ENCODE data around the gene DCLK2. TPM values are rescaled to one million over a fixed set of nuclear protein-coding genes. Genes with fewer than 3 reads are reported as not detected.
A peak's percentile ranks its signal among the peaks of the same experiment; 100 is the strongest.
"Not testable (repeated sequence)": the region's sequence is repeated elsewhere in the genome, so short reads cannot be mapped to it uniquely, and the experiment has no call there.

DCLK2 gene
- total RNA-seq, 1 experiment from 2014 or later, result 29.7 TPM

DNA sequence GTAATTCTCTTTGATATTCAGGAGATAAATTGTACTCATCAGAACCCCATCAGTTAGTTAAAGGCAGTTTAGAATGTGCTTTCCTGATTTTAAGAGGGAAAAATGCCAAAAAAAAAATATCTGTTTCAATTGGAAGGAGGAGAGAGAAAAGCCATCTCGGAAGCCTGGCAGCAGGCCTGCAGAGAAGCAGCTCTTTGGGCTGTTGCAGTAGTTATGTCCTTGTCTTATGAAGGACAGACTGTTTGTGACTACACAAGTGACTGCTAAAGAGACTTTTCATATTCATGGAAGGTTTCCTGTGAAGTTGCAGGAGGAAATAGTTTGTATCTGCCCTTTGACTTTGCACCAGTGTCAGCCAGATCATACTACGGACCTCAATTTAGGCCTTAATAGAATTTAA lies 88.8 kb downstream of the DCLK2 start:
- in situ Hi-C loops (cut with HindIII; ENCODE audit: low pct_unique_long_range_greater_than_20kb, low sequenced_read_pairs), result no loop called here
- no peak for DNase-seq (ENCODE audit: low read depth)

DNA sequence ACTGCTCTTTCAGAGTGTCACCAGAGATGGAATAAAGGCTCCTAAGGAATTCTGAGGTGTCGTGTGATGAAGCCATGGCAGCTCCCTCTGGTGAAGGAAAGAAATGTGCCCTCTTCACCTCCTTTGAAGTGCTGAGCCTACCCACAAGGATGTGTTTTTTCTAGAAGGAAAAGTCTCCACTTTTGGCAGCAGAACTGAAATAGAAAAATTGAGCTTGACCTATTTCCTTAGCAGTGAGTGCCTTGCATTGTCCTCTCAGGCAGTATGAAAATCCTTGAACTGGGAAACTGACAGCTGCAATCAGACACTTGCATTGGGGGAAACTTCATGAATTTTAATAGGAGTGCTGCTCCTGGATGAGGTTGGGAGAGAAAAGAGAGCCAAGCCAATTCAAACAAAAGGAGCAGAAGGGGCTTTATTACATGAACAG lies 95.2 kb downstream of the DCLK2 start:
- in situ Hi-C loops (cut with HindIII; ENCODE audit: low pct_unique_long_range_greater_than_20kb, low sequenced_read_pairs), result no loop called here
- no peak for DNase-seq (ENCODE audit: low read depth)

DNA sequence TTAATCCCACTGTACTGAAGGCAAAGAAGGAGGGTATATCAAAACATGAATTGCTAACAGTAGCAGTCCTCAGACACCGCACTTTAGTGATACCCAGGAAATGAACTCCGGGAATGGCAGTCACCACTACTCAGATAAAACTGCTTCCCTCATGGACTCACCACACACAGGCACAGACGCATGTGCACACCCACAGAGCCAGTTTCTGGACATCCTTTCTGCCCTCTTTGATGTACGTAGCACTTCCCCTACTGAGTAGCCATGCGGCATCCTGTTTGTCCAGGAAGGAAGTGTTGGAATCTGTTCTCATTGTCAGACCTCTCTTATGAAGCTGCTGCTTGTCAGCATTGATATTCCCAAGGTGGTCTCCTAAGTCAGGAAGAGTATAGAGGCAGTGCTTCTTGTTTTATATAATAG lies 95.7 kb downstream of the DCLK2 start:
- no peak for DNase-seq (ENCODE audit: low read depth)
- in situ Hi-C loops (cut with HindIII; ENCODE audit: low pct_unique_long_range_greater_than_20kb, low sequenced_read_pairs), result no loop called here

DNA sequence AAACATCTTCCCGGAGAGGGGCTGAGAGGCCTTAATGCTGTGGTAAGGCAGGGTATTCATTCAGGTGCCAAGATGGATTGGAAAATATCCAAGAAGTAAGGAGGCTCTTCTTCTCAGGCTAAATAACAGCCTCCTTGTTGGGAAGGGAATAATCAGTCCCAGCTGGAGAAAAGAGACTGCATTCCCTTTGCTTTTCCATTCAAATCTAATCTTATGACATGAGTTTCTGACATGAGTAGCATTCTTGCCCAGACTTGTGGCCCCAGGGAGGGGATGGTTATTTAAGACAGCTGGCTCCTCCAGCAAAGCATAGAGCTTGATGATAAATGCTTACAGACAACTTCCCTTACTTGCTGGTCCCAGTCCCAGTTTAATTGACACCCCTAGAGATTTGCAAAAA lies 98.3 kb downstream of the DCLK2 start:
- in situ Hi-C loops (cut with HindIII; ENCODE audit: low pct_unique_long_range_greater_than_20kb, low sequenced_read_pairs), result no loop called here
- DNase-seq (ENCODE audit: low read depth), result no peak

DNA sequence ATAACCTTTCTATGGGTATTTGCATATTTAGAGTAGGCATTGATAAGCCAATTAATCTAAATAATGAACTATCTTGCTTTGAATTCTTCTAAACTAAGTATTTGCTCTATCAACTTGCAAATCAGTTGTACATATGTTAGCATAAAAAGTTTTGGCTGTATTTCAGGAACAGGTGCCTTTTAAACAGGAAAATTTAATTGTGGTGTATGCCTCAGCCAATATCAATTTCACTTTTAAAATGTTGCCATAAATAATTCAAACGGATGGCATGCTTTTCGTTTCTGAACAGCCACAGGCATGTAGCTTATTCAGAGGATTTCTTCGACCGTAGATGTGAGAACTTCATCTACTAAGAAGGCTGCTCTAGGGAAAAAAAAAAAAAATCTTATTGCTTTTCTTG lies 99.9 kb downstream of the DCLK2 start:
- DNase-seq (ENCODE audit: low read depth), result no peak
- in situ Hi-C loops (cut with HindIII; ENCODE audit: low pct_unique_long_range_greater_than_20kb, low sequenced_read_pairs), result no loop called here

DNA sequence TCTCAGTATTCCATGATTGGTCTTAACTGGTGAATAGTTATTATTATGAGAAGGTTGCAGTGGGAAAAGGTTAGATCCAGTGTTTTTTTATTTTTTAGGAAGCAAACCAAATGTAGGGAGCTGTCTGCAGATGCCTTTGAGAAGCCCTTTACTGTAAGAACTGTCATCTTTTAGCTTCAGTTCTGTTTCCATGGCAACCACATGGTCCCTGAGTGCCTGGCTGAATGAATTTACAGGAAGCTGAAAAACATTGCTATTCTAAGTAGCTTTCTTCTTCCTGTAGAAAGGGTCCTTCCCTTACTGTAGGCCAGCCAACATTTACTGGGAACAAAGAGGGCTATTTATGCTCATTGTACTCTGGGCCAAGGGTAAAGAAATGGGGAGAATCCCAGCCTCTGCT lies 103.3 kb downstream of the DCLK2 start:
- in situ Hi-C loops (cut with HindIII; ENCODE audit: low pct_unique_long_range_greater_than_20kb, low sequenced_read_pairs), result no loop called here

DNA sequence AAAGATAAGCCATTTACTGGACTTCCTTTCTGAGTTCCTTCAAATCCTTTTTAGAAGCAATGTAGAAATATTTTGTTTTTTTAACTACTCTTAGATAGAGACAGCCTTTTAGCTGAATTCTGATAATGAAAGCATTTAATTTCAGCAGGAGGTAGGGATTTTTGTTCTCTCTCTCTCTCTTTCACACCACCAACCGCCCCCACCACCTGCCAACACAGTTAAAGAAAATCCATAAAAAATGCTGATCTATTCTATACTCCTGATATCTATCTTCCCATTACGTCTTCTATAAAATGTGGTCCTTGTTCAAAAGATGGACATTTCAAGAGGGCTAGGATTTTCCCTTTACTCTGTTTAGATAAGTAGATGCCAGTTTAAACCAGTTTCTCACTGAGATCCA lies 104.5 kb downstream of the DCLK2 start:
- no peak for DNase-seq (ENCODE audit: low read depth)
- in situ Hi-C loops (cut with HindIII; ENCODE audit: low pct_unique_long_range_greater_than_20kb, low sequenced_read_pairs), result no loop called here

More for the DNA sequence above, 103.3 kb downstream of the DCLK2 start:
- no peak for DNase-seq (ENCODE audit: low read depth)

DNA sequence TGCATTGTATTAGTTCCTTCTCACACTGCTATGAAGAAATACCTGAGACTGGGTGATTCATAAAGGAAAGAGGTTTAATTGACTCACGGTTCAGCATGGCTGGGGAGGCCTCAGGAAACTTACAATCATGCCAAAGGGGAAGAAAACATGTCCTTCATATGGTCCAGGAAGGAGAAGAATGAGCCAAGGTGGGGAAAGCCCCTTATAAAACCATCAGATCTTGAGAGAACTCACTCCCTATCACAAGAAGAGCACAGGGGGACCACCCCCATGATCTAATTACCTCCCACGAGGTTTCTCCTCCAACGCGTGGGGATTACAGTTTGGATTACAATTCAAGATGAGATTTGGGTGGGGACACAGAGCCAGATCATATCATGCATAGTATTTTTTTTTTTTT lies 106.8 kb downstream of the DCLK2 start:
- in situ Hi-C loops (cut with HindIII; ENCODE audit: low pct_unique_long_range_greater_than_20kb, low sequenced_read_pairs); DNase-seq (ENCODE audit: low read depth): not testable (repeated sequence)

DNA sequence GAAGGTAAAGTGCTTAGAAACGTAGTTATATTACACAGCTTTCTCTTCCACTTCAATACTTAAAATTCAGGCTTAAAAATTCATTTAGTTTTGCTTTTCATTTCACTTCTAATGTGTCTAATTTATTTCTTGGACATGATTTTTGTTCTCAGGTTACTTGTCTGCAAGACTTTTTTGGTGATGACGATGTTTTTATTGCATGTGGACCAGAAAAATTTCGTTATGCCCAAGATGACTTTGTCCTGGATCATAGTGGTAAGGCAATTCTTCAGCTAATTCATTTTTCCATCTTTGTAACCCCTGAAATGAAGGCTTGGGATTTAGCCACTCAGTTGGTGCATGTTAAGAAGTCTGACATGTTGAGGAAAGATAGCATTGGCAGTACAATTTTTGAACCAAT lies 114.7 kb downstream of the DCLK2 start:
- DNase-seq (ENCODE audit: low read depth), result no peak
- in situ Hi-C loops (cut with HindIII; ENCODE audit: low pct_unique_long_range_greater_than_20kb, low sequenced_read_pairs), result no loop called here

DNA sequence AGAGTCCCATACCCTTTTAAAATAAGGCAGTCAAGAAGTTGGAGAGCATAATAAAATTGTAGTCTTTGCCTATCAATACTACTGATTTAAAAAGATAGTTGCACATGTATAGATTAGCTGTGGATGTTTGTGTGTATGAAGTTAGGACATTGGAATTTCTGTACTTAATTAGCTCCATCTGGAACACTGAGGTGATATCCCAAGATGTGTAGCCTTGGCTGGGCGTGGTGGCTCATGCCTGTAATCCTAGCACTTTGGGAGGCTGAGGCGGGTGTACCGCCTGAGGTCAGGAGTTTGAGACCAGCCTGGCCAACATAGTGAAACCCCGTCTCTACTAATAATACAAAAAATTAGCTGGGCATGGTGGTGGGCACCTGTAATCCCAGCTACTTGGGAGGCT lies 119.0 kb downstream of the DCLK2 start:
- in situ Hi-C loops (cut with HindIII; ENCODE audit: low pct_unique_long_range_greater_than_20kb, low sequenced_read_pairs); DNase-seq (ENCODE audit: low read depth): not testable (repeated sequence)

DNA sequence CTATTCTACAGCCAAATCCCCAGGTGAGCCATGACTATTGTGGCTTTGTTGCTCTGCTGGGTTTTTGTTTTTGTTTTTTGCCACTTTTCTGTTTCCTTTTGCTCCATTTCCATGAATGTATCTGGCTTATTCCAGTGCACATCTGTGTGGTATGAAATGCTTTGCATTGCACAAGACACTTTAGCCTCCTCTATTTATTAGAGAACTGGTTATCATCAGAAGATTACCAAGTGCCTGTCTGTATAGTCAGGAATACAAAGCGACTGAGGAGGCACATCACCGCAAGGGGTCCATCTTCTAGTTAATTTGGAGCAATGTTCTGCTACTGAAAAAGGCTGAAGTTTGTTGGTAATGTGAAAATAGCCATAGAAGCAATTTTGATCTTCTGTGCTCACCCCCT lies 120.8 kb downstream of the DCLK2 start:
- in situ Hi-C loops (cut with HindIII; ENCODE audit: low pct_unique_long_range_greater_than_20kb, low sequenced_read_pairs), result no loop called here
- no peak for DNase-seq (ENCODE audit: low read depth)

DNA sequence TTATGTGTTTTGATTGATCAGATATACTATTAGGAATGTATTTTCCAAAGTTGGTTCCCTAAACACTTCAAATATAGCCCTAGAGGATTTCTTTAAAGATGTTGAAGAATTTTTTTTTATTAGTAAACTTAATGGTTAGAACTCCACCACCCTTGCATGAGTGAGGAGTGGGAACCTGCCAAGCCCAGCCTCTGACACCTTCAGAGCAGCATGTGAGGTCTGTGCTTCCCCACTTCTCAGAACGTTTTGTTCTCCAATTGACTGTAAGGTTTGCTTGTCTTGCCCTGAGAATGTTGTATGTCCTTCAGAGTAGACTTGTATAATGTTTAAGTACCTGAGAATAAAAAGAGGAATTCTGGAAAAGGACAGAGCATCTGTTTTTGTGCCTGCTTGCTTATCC lies 126.8 kb downstream of the DCLK2 start:
- no peak for DNase-seq (ENCODE audit: low read depth)
- in situ Hi-C loops (cut with HindIII; ENCODE audit: low pct_unique_long_range_greater_than_20kb, low sequenced_read_pairs), result no loop called here

DNA sequence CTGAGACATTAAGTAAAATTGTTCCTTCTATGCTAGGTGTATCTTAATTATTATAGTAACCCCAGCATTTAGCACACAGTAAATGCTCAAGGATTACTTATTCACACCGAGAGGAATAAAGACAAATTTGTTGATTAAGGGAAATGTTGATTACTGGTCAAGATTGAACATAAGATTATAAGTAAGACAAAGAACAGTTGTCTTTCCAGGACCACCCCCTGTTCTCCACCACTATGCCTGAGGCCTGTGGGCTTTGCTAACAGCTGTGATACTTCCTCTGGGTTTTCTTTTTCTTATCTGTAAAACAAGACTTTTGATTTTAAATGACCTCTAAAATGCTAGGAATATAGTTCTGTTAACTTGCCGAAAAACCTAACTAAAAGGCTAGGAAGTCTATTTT lies 128.0 kb downstream of the DCLK2 start:
- no peak for DNase-seq (ENCODE audit: low read depth)
- in situ Hi-C loops (cut with HindIII; ENCODE audit: low pct_unique_long_range_greater_than_20kb, low sequenced_read_pairs), result no loop called here

DNA sequence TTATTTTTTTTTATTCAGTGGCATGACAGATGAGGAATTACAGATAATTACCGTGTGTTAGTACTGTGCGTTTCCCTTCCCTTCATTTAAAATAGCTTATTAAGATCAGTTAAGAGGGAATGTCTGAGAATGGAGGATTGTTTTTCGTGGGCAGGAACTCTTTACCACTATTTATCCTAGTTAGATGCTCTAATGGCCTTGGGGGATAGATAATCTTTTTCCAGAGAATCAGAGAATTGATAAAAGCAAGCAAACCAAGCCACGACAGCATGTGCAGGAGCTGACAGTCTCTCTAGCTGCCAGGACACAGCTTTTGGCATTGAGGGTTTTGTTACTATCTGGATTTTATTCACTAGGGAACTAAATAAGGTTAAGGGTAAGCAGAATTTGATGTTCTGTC lies 128.7 kb downstream of the DCLK2 start:
- no peak for DNase-seq (ENCODE audit: low read depth)
- in situ Hi-C loops (cut with HindIII; ENCODE audit: low pct_unique_long_range_greater_than_20kb, low sequenced_read_pairs), result no loop called here

DNA sequence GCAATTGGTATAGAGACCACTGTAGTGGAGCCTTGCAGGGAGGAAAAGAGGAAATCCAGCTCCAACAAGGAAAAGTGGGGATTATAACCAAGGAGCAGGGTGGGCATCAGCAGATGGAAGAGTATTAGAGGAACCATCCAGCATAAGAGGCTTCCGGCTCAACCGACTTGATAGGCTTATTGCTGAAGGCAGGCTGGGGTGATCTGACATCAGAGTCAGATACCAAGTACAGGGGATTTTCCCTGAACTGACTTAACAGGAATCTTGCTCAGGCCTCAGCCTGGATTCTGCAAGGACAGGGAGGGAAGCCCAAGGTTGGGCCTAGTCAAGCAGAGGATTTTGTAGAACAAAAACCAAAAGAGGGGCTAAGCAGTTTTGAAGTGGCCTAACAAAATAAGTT lies 129.6 kb downstream of the DCLK2 start:
- in situ Hi-C loops (cut with HindIII; ENCODE audit: low pct_unique_long_range_greater_than_20kb, low sequenced_read_pairs), result no loop called here

DNA sequence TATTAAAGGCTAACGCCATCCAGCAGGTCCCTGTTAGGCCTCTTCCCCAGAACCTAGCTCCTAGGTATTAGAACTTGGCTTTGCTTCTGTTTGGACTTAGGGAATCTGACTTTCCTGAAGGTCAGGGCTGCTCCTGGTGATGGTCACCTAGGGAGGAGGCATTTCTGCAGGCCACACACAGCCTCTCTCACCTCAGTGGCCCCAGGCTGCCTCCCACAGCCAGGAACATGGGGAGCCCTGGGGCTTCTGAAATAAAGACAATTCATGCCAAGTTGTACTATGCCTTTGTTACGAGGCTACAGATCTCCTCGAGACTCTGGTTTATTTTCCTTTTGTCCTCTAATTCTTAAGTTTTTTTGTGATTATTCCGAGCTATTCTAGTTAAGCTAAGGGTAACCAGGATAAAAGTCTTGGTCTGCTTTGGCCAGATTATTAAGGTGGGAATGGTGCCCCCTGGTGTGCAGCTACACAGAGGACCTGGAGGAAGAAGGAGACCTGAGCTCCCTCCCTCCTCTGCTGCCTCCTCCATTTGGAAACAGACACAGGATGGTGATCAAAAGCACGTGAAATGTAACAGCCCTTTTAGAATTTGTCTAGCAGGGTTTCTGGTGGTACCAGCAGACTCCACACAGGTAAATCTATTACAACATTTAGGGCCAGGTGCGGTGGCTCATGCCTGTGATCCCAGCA lies 131.0 kb downstream of the DCLK2 start:
- DNase-seq (ENCODE audit: low read depth), result peak; percentile 47
- in situ Hi-C loops (cut with HindIII; ENCODE audit: low pct_unique_long_range_greater_than_20kb, low sequenced_read_pairs), result no loop called here

More for the DNA sequence above, 129.6 kb downstream of the DCLK2 start:
- no peak for DNase-seq (ENCODE audit: low read depth)

DNA sequence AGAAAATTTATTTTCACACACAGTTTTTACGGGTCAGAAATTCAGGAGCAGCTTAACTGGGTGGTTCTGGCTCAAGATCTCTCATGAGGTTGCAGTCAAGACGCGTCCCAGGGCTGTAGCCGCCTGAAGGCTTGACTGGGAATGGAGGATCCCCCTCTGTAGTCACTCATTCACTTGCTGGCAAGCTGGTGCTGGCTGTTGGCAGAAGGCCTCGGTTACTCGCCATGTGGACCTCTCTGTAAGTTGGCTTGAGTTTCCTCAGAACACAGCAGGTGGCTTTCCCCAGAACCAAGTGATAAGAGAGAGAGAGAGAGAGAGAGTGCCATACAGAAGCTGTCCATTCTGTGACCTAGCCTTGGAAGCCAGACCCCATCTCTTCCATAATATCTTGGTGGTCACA lies 132.8 kb downstream of the DCLK2 start:
- in situ Hi-C loops (cut with HindIII; ENCODE audit: low pct_unique_long_range_greater_than_20kb, low sequenced_read_pairs), result no loop called here
- no peak for DNase-seq (ENCODE audit: low read depth)

DNA sequence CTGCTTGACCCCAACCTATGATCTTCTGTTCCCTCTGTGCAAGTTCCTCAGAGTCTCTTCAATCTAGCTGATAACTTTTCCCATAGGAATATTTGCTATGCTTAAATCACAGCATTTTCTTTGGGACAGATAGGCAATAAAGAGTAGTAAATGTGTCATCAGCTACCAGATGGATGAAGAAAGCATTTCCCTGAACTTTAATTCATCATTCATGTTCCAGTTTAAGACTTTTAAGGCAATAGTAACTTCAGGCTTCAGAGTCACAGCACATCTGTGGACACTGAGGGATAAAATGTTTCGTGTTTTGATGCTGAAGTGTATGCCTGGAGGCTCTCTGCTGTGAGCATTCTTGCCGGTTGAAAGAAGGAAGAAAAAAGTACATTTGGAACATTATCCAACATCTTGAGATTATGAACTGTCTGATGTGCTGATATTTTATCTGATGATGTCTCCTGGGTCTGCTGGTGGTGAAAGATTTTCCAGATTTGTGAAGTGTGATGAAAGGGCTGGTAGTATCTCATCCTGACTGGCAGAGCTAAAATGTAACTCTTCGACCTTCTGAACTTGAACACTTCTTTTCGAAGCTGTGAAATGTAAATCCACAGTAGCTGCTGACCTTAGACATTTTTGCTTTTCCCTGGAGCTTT lies 133.7 kb downstream of the DCLK2 start:
- DNase-seq (ENCODE audit: low read depth), result no peak
- in situ Hi-C loops (cut with HindIII; ENCODE audit: low pct_unique_long_range_greater_than_20kb, low sequenced_read_pairs), result no loop called here

DNA sequence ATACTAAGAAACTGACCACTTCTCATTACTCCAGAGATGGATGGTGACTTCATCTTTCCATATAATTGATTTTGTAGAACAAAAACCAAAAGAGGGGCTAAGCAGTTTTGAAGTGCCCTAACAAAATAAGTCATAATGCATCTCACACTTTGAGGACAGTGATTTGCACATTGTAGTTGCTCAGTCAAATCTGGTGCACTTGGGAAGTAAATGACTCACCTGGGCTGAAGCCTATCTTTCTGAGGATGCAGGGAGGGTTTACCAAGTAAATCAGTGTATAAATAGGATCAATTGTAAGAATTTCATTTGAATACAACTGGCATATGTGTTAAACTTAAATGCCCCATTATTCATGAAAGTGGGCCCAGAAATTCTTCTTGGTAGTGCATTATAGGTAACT lies 134.2 kb downstream of the DCLK2 start:
- in situ Hi-C loops (cut with HindIII; ENCODE audit: low pct_unique_long_range_greater_than_20kb, low sequenced_read_pairs), result no loop called here
- DNase-seq (ENCODE audit: low read depth), result no peak

DNA sequence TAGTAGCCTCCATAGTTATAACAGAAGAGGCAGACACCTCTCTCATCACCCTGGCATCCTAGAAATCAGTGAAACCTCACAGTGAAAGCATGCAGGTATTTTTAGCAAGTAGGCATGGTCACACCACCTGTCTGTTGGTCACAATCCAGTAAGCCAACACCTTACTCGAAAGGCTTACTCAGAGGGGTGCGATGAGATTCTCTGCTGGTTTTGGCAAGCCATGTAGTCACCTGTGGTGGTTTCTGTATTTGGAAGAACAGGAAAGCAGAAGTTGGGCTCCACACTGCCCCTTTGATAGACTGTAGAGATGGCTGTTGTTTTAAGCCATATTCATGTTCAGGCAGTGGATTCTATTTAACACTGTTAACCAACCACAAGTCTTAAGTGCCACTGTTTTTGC lies 134.7 kb downstream of the DCLK2 start:
- no peak for DNase-seq (ENCODE audit: low read depth)
- in situ Hi-C loops (cut with HindIII; ENCODE audit: low pct_unique_long_range_greater_than_20kb, low sequenced_read_pairs), result no loop called here

Measured in Caki2 (cell line).